ENCODE data around the gene DLG5.

The DLG5 gene

GRCh38 chr10:77913090-77913489 is 13.5 kb downstream of the DLG5 start:
- DNase-seq (ENCODE audit: low read depth in 2 of 2): no peak

GRCh38 chr10:77912576-77912975 is 14.0 kb downstream of the DLG5 start:
- no peak for DNase-seq (ENCODE audit: low read depth in 2 of 2)

GRCh38 chr10:77911535-77912123 is 14.9 kb downstream of the DLG5 start:
- DNase-seq (ENCODE audit: low read depth in 2 of 2): no peak

- no peak for DNase-seq (ENCODE audit: low read depth in 2 of 2)
Measured at GRCh38 chr10:77910524-77911145, 15.9 kb downstream of the DLG5 start.

GRCh38 chr10:77909749-77910375 is 16.7 kb downstream of the DLG5 start:
- DNase-seq (ENCODE audit: low read depth in 2 of 2): no peak

- no peak for DNase-seq (ENCODE audit: low read depth in 2 of 2)
Measured at GRCh38 chr10:77909021-77909748, 17.4 kb downstream of the DLG5 start.

- no peak for DNase-seq (ENCODE audit: low read depth in 2 of 2)
Measured at GRCh38 chr10:77907900-77908717, 18.4 kb downstream of the DLG5 start.

GRCh38 chr10:77907462-77907861 is 19.1 kb downstream of the DLG5 start:
- no peak for DNase-seq (ENCODE audit: low read depth in 2 of 2)

- no peak for DNase-seq (ENCODE audit: low read depth in 2 of 2)
Measured at GRCh38 chr10:77906951-77907421, 19.6 kb downstream of the DLG5 start.

- DNase-seq (ENCODE audit: low read depth in 2 of 2): no peak
Measured at GRCh38 chr10:77905781-77906180, 20.8 kb downstream of the DLG5 start.

- DNase-seq (ENCODE audit: low read depth in 2 of 2): no peak
Measured at GRCh38 chr10:77905086-77905748, 21.3 kb downstream of the DLG5 start.

- DNase-seq (ENCODE audit: low read depth in 2 of 2): no peak
Measured at GRCh38 chr10:77904100-77904840, 22.3 kb downstream of the DLG5 start.

GRCh38 chr10:77902159-77902558 is 24.4 kb downstream of the DLG5 start:
- DNase-seq (ENCODE audit: low read depth in 2 of 2): no peak

GRCh38 chr10:77901743-77902142 is 24.8 kb downstream of the DLG5 start:
- DNase-seq (ENCODE audit: low read depth in 2 of 2): no peak

GRCh38 chr10:77899690-77900089 is 26.9 kb downstream of the DLG5 start:
- DNase-seq (ENCODE audit: low read depth in 2 of 2): no peak

GRCh38 chr10:77899080-77899477 is 27.5 kb downstream of the DLG5 start:
- no peak for DNase-seq (ENCODE audit: low read depth in 2 of 2)

- DNase-seq (ENCODE audit: low read depth in 2 of 2): no peak
Measured at GRCh38 chr10:77898323-77899079, 28.1 kb downstream of the DLG5 start.

GRCh38 chr10:77896058-77896457 is 30.5 kb downstream of the DLG5 start:
- DNase-seq (ENCODE audit: low read depth in 2 of 2): no peak

- no peak for DNase-seq (ENCODE audit: low read depth in 2 of 2)
Measured at GRCh38 chr10:77894058-77894457, 32.5 kb downstream of the DLG5 start.

- no peak for DNase-seq (ENCODE audit: low read depth in 2 of 2)
Measured at GRCh38 chr10:77893386-77893785, 33.2 kb downstream of the DLG5 start.
